H1 (cell line): Measurements from ENCODE around the gene IL36RN. TPM values are rescaled to one million over a fixed set of nuclear protein-coding genes. Genes with fewer than 3 reads are reported as not detected.

Experiments used
- CTCF ChIA-PET: fragments of 300-600 bp; sonication (Branson Sonifier 250); formaldehyde crosslinking; loops from one replicate; lab custom pipeline; 2021; ENCODE audit not compliant: partially characterized antibody; lab: Charles Lee
- POLR2A ChIA-PET: fragments of 300-600 bp; sonication (Branson Sonifier 250); formaldehyde crosslinking; loops from one replicate; lab custom pipeline; 2021; ENCODE audit warnings: inconsistent platforms; ENCODE audit not compliant: partially characterized antibody; lab: Charles Lee
- DNase-seq, 2 experiments: peaks; one replicate each; pipeline versions ENCODE4 v3.0.0 to v3.0.0-alpha.2; 2010 to 2022; ENCODE audit warnings: low spot score in 2 of 2, low read depth in 1 of 2, mixed read lengths in 1 of 2
- FAIRE-seq: peaks from 2 replicates; lab custom pipeline; 2011; peaks lifted over from hg19 to GRCh38; lab: Jason Lieb, UNC
- H2AFZ ChIP-seq: 2 replicates; pipeline ENCODE4 v1.8.1; 2012; ENCODE audit warnings: low read length, inconsistent platforms
- H2AK5ac ChIP-seq: 2 replicates; pipeline ENCODE4 v1.6.1; 2013; ENCODE audit warnings: low read depth, low read length
- H2BK120ac ChIP-seq: replicated peaks from 2 replicates; pipeline ENCODE3; 2013; ENCODE audit warnings: low read depth, low read length, inconsistent platforms
- H2BK12ac ChIP-seq: 2 replicates; pipeline ENCODE4 v1.6.1; 2013; ENCODE audit warnings: low read depth, low read length
- H2BK15ac ChIP-seq: 2 replicates; pipeline ENCODE4 v1.6.1; 2013; ENCODE audit warnings: low read length
- H2BK20ac ChIP-seq: 2 replicates; pipeline ENCODE4 v1.6.1; 2013; ENCODE audit warnings: low read length
- H2BK5ac ChIP-seq: 2 replicates; pipeline ENCODE4 v1.6.1; 2013; ENCODE audit warnings: low read depth, low read length
- H3K14ac ChIP-seq: 2 replicates; pipeline ENCODE4 v1.6.1; 2013; ENCODE audit warnings: inconsistent platforms; ENCODE audit not compliant: insufficient read length
- H3K18ac ChIP-seq: 2 replicates; pipeline ENCODE4 v1.6.1; 2013; ENCODE audit warnings: low read length; ENCODE audit errors: extremely low read depth
- H3K23ac ChIP-seq: 2 replicates; pipeline ENCODE4 v1.6.1; 2013; ENCODE audit warnings: inconsistent platforms; ENCODE audit not compliant: insufficient read length
- H3K23me2 ChIP-seq: 2 replicates; pipeline ENCODE4 v1.6.1; 2013; ENCODE audit warnings: low read depth, low read length
- H3K27ac ChIP-seq: 2 replicates; pipeline ENCODE4 v1.6.1; 2011; ENCODE audit warnings: low read depth, low read length, inconsistent platforms
- H3K27me3 ChIP-seq, 4 experiments: replicated peaks in 1 of 4; 1 replicate in 1 of 4; 2 replicates in 3 of 4; pipeline versions ENCODE4 v1.6.1 to v1.8.1; 2011 to 2013; ENCODE audit warnings: low read length in 3 of 4, mild to moderate bottlenecking in 3 of 4, inconsistent platforms in 2 of 4, mixed read lengths in 2 of 4, moderate library complexity in 1 of 4; ENCODE audit not compliant: control insufficient read depth in 3 of 4, insufficient read depth in 3 of 4; ENCODE audit errors: extremely low read depth in 1 of 4
- H3K36me3 ChIP-seq, 4 experiments: 2 replicates each; pipeline versions ENCODE4 v1.6.1 to v1.8.1; 2011 to 2013; ENCODE audit warnings: mild to moderate bottlenecking in 4 of 4, low read length in 3 of 4, moderate library complexity in 2 of 4, control low read depth in 1 of 4, inconsistent platforms in 1 of 4; ENCODE audit not compliant: insufficient read depth in 4 of 4, control insufficient read depth in 2 of 4
- H3K4ac ChIP-seq: replicated peaks from 2 replicates; pipeline ENCODE3; 2013; ENCODE audit warnings: low read length, low read depth, mixed read lengths, inconsistent platforms; ENCODE audit not compliant: insufficient read length
- H3K4me1 ChIP-seq, 4 experiments: replicated peaks in 1 of 4; 1 replicate in 1 of 4; 2 replicates in 3 of 4; pipeline versions ENCODE4 v1.6.1 to v1.8.1; 2011 to 2013; ENCODE audit warnings: low read length in 3 of 4, inconsistent platforms in 2 of 4, mixed read lengths in 1 of 4; ENCODE audit not compliant: insufficient read depth in 4 of 4, control insufficient read depth in 3 of 4
- H3K4me2 ChIP-seq, 2 experiments: 2 replicates each; pipeline versions ENCODE4 v1.6.1 to v1.8.1; 2011 to 2013; ENCODE audit warnings: low read depth in 2 of 2, low read length in 2 of 2, control low read depth in 1 of 2, inconsistent platforms in 1 of 2, mild to moderate bottlenecking in 1 of 2; ENCODE audit not compliant: insufficient read depth in 1 of 2
- H3K4me3 ChIP-seq, 4 experiments: fragments of 200-600, 300-600 bp in 1 of 4; sonication (generic), shearing (Covaris generic), sonication (Bioruptor Twin) in 1 of 4; 2 replicates each; pipeline versions ENCODE4 v1.5.1 to v1.8.1; 2011 to 2016; ENCODE audit warnings: low read length in 4 of 4, low read depth in 3 of 4, control low read depth in 2 of 4, inconsistent platforms in 2 of 4, mild to moderate bottlenecking in 2 of 4, mixed read lengths in 1 of 4, moderate library complexity in 1 of 4; ENCODE audit not compliant: insufficient read depth in 2 of 4; ENCODE audit errors: extremely low read depth in 1 of 4
- H3K56ac ChIP-seq: replicated peaks from 2 replicates; pipeline ENCODE3; 2013; ENCODE audit warnings: low read depth, mild to moderate bottlenecking, mixed read lengths, low read length, inconsistent platforms; ENCODE audit not compliant: insufficient read length
- H3K79me1 ChIP-seq: 2 replicates; pipeline ENCODE4 v1.6.1; 2013; ENCODE audit warnings: low read depth, low read length, control low read depth
- H3K79me2 ChIP-seq, 2 experiments: 2 replicates each; pipeline versions ENCODE4 v1.6.1 to v1.8.1; 2012 to 2013; ENCODE audit warnings: low read length in 2 of 2, mild to moderate bottlenecking in 2 of 2, inconsistent platforms in 1 of 2; ENCODE audit not compliant: insufficient read depth in 2 of 2, control insufficient read depth in 1 of 2
- H3K9ac ChIP-seq, 4 experiments: replicated peaks in 1 of 4; 1 replicate in 1 of 4; 2 replicates in 3 of 4; pipeline versions ENCODE4 v1.6.1 to v1.8.1; 2011 to 2013; ENCODE audit warnings: low read depth in 3 of 4, low read length in 3 of 4, control low read depth in 2 of 4, mild to moderate bottlenecking in 2 of 4, moderate library complexity in 2 of 4, inconsistent platforms in 1 of 4; ENCODE audit errors: extremely low read depth in 1 of 4
- H3K9me3 ChIP-seq, 2 experiments: 2 replicates each; pipeline versions ENCODE4 v1.6.1 to v1.8.1; 2012 to 2013; ENCODE audit warnings: mild to moderate bottlenecking in 2 of 2, moderate library complexity in 2 of 2, control low read depth in 1 of 2, inconsistent platforms in 1 of 2, low read depth in 1 of 2, low read length in 1 of 2, mixed read lengths in 1 of 2; ENCODE audit not compliant: insufficient read depth in 2 of 2
- H4K20me1 ChIP-seq, 2 experiments: replicated peaks in 1 of 2; 2 replicates each; pipeline versions ENCODE3 to v1.8.1; 2011 to 2013; ENCODE audit warnings: inconsistent platforms in 2 of 2, low read length in 2 of 2, mild to moderate bottlenecking in 1 of 2; ENCODE audit not compliant: insufficient read depth in 2 of 2, control insufficient read depth in 1 of 2
- H4K5ac ChIP-seq: 2 replicates; pipeline ENCODE4 v1.6.1; 2013; ENCODE audit warnings: low read length, low read depth, mixed read lengths, inconsistent platforms; ENCODE audit not compliant: insufficient read length
- H4K8ac ChIP-seq: 2 replicates; pipeline ENCODE4 v1.8.0; 2013; ENCODE audit warnings: mild to moderate bottlenecking, moderate library complexity, low read length, inconsistent platforms; ENCODE audit not compliant: insufficient read depth; ENCODE audit errors: extremely low read depth
- H4K91ac ChIP-seq: replicated peaks from 2 replicates; pipeline ENCODE3; 2013; ENCODE audit warnings: low read length, mixed read lengths, inconsistent platforms; ENCODE audit not compliant: insufficient read length
- CHD2 ChIP-seq: IDR thresholded peaks from 2 replicates; pipeline ENCODE4 v1.6.1; 2012; ENCODE audit warnings: low read length, improper control_type of control experiment
- EGR1 ChIP-seq: IDR thresholded peaks from 2 replicates; pipeline ENCODE4 v1.6.1; 2011; ENCODE audit warnings: low read depth, low read length, borderline replicate concordance
- EZH2 ChIP-seq: fragments of 200-600 bp; sonication (generic); IDR thresholded peaks from 2 replicates; pipeline ENCODE4 v1.7.1; 2012; ENCODE audit warnings: low read depth, mild to moderate bottlenecking, moderate library complexity, low read length, inconsistent platforms; ENCODE audit not compliant: severe bottlenecking
- HDAC6 ChIP-seq: IDR thresholded peaks from one replicate; pipeline ENCODE4 v1.7.1; 2012; ENCODE audit warnings: low read depth, mild to moderate bottlenecking, inconsistent platforms, low read length, moderate library complexity
- KDM4A ChIP-seq: IDR thresholded peaks from one replicate; pipeline ENCODE4 v1.7.1; 2012; ENCODE audit warnings: low read depth, mild to moderate bottlenecking, moderate library complexity, low read length, inconsistent platforms; ENCODE audit not compliant: severe bottlenecking
- KDM5A ChIP-seq: fragments of 200-600 bp; IDR thresholded peaks from 2 replicates; pipeline ENCODE4 v1.7.1; 2012; ENCODE audit warnings: mild to moderate bottlenecking, low read length, inconsistent platforms, mixed read lengths
- POLR2A ChIP-seq, 2 experiments: IDR thresholded peaks; 1 replicate in 1 of 2; 2 replicates in 1 of 2; pipeline ENCODE4 v1.6.1; 2011; ENCODE audit warnings: low read depth in 2 of 2, low read length in 2 of 2, mild to moderate bottlenecking in 2 of 2; ENCODE audit errors: control extremely low read depth in 1 of 2
- POU5F1 ChIP-seq: IDR thresholded peaks from 2 replicates; pipeline ENCODE4 v1.6.1; 2011; ENCODE audit warnings: low read depth, mild to moderate bottlenecking, low read length, moderate library complexity
- RXRA ChIP-seq: IDR thresholded peaks from 2 replicates; pipeline ENCODE4 v1.6.1; 2011; ENCODE audit warnings: low read depth, mild to moderate bottlenecking, low read length, moderate library complexity; ENCODE audit not compliant: insufficient read depth
- SIN3A ChIP-seq, 2 experiments: IDR thresholded peaks in 1 of 2; conservative IDR thresholded peaks in 1 of 2; 2 replicates each; pipeline ENCODE4 v1.6.1; 2011 to 2012; ENCODE audit warnings: low read length in 2 of 2, improper control_type of control experiment in 1 of 2, low read depth in 1 of 2, mild to moderate bottlenecking in 1 of 2
- TBP ChIP-seq: IDR thresholded peaks from 2 replicates; pipeline ENCODE4 v1.6.1; 2011; ENCODE audit warnings: low read depth, low read length, improper control_type of control experiment
- TCF12 ChIP-seq: IDR thresholded peaks from 2 replicates; pipeline ENCODE4 v1.6.1; 2011; ENCODE audit warnings: low read depth, mild to moderate bottlenecking, low read length
- whole genome bisulfite sequencing, 2 experiments: shearing (Covaris generic) in 1 of 2; methylation state at CpG; one replicate each; pipeline versions ENCODE4 v1.1.6 to v1.1.7; 2013 to 2015; ENCODE audit warnings: low lambda C conversion rate in 2 of 2, mixed read lengths in 2 of 2, inconsistent platforms in 1 of 2, low coverage in 1 of 2, missing lambda C conversion rate in 1 of 2; ENCODE audit not compliant: insufficient replicate concordance in 2 of 2, insufficient coverage in 1 of 2, insufficient read length in 1 of 2; ENCODE audit errors: extremely low coverage in 1 of 2, missing lambda C conversion rate in 1 of 2; 5-methylcytosine and 5-hydroxymethylcytosine counted together
- polyA plus RNA-seq, 7 experiments: library from polyadenylated mRNA; depleted of rRNA in 3 of 7; stranded (reverse) in 5 of 7; unstranded in 2 of 7; fragments of >200 nt in 5 of 7; fragments of 200-250 nt in 2 of 7; gene quantifications; 1 replicate in 5 of 7; 2 replicates in 1 of 7; 4 replicates in 1 of 7; pipeline versions ENCODE4 v1.2.1 to v1.2.3, GENCODE V29; 2011 to 2013; ENCODE audit warnings: missing spikeins in 2 of 7, mixed read lengths in 2 of 7
- total RNA-seq: library from RNA; stranded (reverse); fragmentation: NEBNext Ultra II Directional; extraction: Animal tissue kit (Norgen Biotek cat#: 25700); gene quantifications from 2 replicates; pipeline ENCODE4 v1.2.1, GENCODE V29; 2021
- TF ChIP-seq, protein P1 (sequence below): IDR thresholded peaks from 2 replicates; pipeline ENCODE4 v1.6.1; 2011; ENCODE audit warnings: low read depth, mild to moderate bottlenecking, low read length; ENCODE audit not compliant: insufficient read depth
- TF ChIP-seq, protein P2 (sequence below): IDR thresholded peaks from 2 replicates; pipeline ENCODE4 v1.6.1; 2012; ENCODE audit warnings: inconsistent platforms

IL36RN gene
- total and polyA plus RNA-seq, 2 of the 8 experiments (the other 6 are each of a cell fraction or from before 2014, with no cell fraction given), result not detected

DNA sequence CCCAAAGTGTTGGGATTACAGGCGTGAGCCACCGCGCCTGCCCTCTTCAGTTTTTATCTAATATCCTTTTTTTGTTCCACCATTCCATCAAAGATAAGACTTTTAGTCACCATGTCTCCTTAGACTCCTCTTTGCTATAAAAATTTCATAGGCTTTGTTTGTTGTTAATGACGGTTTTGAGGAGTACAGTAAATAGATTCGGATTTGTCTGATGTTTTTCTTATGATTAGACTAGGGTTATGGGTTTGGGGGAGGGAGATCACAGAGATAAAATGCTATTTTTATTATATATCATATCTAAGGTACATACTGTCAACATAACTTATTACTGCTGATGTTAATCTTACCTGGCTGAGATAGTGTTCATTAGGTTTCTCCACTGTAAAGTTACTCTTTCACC is 12.5 kb upstream of the IL36RN start:
- Histone ChIP-seq H3K4me3 (no peak overlapping the region), H2BK5ac (no peak overlapping the region), H2BK12ac (no peak overlapping the region), H3K4me1 (no peaks in the 10 kb centered on the region), H4K91ac (no peak overlapping the region), H3K4me2 (no peak overlapping the region), H2AK5ac (no peak overlapping the region), H3K9ac (no peak overlapping the region), H3K27ac (no peak overlapping the region), H4K5ac (no peak overlapping the region), H3K56ac (no peak overlapping the region), H2BK120ac (no peak overlapping the region), H3K36me3 (no peaks in the 10 kb centered on the region), H3K27me3 (no peaks in the 10 kb centered on the region), H4K20me1 (no peaks in the 10 kb centered on the region), H3K79me2 (no peaks in the 10 kb centered on the region), H3K79me1 (no peaks in the 10 kb centered on the region), H4K8ac (no peak overlapping the region), H3K23ac (no peak overlapping the region), H3K4ac (no peak overlapping the region), H3K14ac (no peak overlapping the region), H2BK20ac (no peak overlapping the region), H3K18ac (no peak overlapping the region), H3K9me3 (peaks cover 6 to 11% of the 10 kb centered on the region in 2 experiments), H3K23me2 (no peaks in the 10 kb centered on the region), H2BK15ac (no peak overlapping the region), H2AFZ (no peak overlapping the region)
- DNase-seq, result no peak
- no peak for FAIRE-seq
- WGBS, 2 experiments, result 89% methylated on average over 5 of the region's 5 CpGs; no CpG with 5 or more reads in 1 of the 2 experiments
- ChIA-PET POLR2A (no interaction called here), CTCF (interaction anchor here (1.2 to 1.3 kb wide), 2 partner anchors 34 to 87 kb away, joined by 3 read pairs; no protein-coding TSS in a partner anchor)
- TF ChIP-seq, protein P1, sequence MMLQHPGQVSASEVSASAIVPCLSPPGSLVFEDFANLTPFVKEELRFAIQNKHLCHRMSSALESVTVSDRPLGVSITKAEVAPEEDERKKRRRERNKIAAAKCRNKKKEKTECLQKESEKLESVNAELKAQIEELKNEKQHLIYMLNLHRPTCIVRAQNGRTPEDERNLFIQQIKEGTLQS, result no peak
- TF ChIP-seq TCF12, result no peak
- no peak for TF ChIP-seq TBP
- TF ChIP-seq EGR1, result no peak
- TF ChIP-seq RXRA, result no peak
- TF ChIP-seq CHD2, result no peak
- no peak for TF ChIP-seq EZH2
- TF ChIP-seq HDAC6, result no peak
- TF ChIP-seq, protein P2, sequence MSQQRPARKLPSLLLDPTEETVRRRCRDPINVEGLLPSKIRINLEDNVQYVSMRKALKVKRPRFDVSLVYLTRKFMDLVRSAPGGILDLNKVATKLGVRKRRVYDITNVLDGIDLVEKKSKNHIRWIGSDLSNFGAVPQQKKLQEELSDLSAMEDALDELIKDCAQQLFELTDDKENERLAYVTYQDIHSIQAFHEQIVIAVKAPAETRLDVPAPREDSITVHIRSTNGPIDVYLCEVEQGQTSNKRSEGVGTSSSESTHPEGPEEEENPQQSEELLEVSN, result no peak
- TF ChIP-seq KDM4A, result no peak
- no peak for TF ChIP-seq POU5F1
- TF ChIP-seq POLR2A (IDR thresholded peaks at IDR 0.05; ENCODE audit: control extremely low read depth in 1 of 2, low read depth in 2 of 2, low read length in 2 of 2), result no peak
- no peak for TF ChIP-seq KDM5A
- no peak for TF ChIP-seq SIN3A (conservative IDR thresholded peaks at IDR 0.05 in 1 of 2, IDR thresholded peaks at IDR 0.05 in 1 of 2; ENCODE audit: low read depth in 1 of 2, low read length in 2 of 2)
